NT2/D1 (cell line): ENCODE results near the gene CNKSR3.

ENCODE experiments used
- DNase-seq: peaks from one replicate; pipeline ENCODE4 v3.0.0-alpha.2; 2011; ENCODE audit warnings: low read depth, low spot score
- H3K27me3 ChIP-seq: 2 replicates; pipeline ENCODE4 v1.6.0; 2011; ENCODE audit warnings: mild to moderate bottlenecking; ENCODE audit not compliant: insufficient read length, insufficient read depth
- H3K36me3 ChIP-seq: 2 replicates; pipeline ENCODE4 v1.6.1; 2011; ENCODE audit warnings: mild to moderate bottlenecking, low read length, mixed read lengths; ENCODE audit not compliant: insufficient read depth, insufficient read length
- H3K4me1 ChIP-seq: 2 replicates; pipeline ENCODE4 v1.5.1; 2011; ENCODE audit not compliant: insufficient read depth, insufficient read length
- H3K4me3 ChIP-seq: 2 replicates; pipeline ENCODE4 v1.5.1; 2011; ENCODE audit warnings: low read depth; ENCODE audit not compliant: insufficient read length
- H3K9ac ChIP-seq: 2 replicates; pipeline ENCODE4 v1.6.0; 2011; ENCODE audit warnings: low read depth; ENCODE audit not compliant: insufficient read length
- H3K9me3 ChIP-seq: 2 replicates; pipeline ENCODE4 v1.5.1; 2011; ENCODE audit warnings: mild to moderate bottlenecking, low read length; ENCODE audit not compliant: insufficient read depth
- SUZ12 ChIP-seq: IDR thresholded peaks from 2 replicates; pipeline ENCODE4 v1.6.1; 2011; ENCODE audit not compliant: insufficient read length, insufficient read depth; ENCODE audit errors: extremely low read depth
- YY1 ChIP-seq: IDR thresholded peaks from 2 replicates; pipeline ENCODE4 v1.6.1; 2011; ENCODE audit not compliant: insufficient read length, insufficient read depth
- ZNF274 ChIP-seq: IDR thresholded peaks from 2 replicates; pipeline ENCODE4 v1.6.1; 2011; ENCODE audit warnings: mild to moderate bottlenecking, low read depth, low read length

Gene CNKSR3

DNA sequence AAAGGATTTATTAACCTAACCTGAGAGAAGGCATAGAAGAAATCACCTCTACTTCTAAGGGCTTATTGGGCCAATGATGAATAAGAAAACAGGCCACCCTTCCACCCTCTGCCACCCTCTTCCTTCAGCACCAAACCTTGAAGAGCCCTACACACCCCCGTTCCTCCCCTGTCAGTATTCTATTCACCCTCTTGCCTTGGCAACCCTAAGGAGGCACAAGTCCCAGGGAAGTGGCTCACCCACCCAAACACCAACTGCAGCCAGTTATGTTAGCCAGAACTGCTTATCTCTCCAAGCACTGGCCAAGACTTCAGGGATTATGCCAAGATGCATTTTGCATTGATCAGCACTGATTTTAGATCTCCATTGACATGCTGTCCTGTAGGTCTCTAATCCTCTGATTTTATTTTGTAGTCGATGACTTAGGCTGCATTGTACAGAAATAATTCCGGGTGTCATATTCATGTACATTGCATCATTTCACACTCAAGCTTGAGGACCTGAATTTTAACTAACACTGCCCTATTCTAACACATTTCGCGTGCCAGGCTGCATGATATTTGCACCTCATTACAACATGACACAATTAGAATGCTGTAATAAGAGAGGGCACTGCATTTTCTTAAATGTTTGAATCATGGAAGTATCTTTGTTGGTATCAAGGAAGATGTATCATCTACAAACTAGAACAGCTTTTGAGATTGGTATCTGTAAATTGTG is 15.7 kb downstream of the CNKSR3 start:
- Histone ChIP-seq H3K4me3 (no peak overlapping the region), H3K9ac (no peak overlapping the region), H3K9me3 (no peaks in the 10 kb centered on the region), H3K4me1 (peaks cover 2% of the 10 kb centered on the region), H3K36me3 (peaks cover 6% of the 10 kb centered on the region), H3K27me3 (no peaks in the 10 kb centered on the region)
- TF ChIP-seq ZNF274, result no peak
- no peak for TF ChIP-seq SUZ12
- TF ChIP-seq YY1, result no peak
- no peak for DNase-seq

GRCh38 chr6:154491567-154492470 is 18.7 kb downstream of the CNKSR3 start:
- Histone ChIP-seq H3K9me3 (no peaks in the 10 kb centered on the region), H3K4me1 (peaks cover 2% of the 10 kb centered on the region), H3K4me3 (no peak overlapping the region), H3K36me3 (peaks cover 6% of the 10 kb centered on the region), H3K9ac (no peak overlapping the region), H3K27me3 (no peaks in the 10 kb centered on the region)
- no peak for DNase-seq
- TF ChIP-seq YY1 (no peak), SUZ12 (no peak), ZNF274 (no peak)

DNA sequence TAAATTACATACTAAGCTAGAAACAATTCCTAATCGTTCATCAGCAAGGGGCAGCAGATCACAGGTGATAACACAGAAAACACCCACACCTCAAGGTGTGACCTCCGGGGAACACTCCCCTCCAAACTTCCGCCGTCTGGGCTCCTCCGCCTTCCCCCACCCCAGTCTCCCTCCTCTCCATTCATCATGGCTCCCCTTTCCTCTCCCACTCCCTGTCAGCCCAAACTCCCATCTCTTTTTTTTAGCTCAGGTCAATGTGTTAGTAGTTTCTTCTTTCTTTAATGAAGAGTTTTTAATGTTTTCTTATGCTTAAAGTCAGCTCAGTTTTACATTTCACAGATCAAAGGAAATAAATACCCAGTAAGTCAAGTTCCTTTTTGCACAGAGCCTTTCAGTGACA is 20.7 kb downstream of the CNKSR3 start:
- DNase-seq, result no peak
- H3K36me3 ChIP-seq, result no peaks in the 10 kb centered on the region

DNA sequence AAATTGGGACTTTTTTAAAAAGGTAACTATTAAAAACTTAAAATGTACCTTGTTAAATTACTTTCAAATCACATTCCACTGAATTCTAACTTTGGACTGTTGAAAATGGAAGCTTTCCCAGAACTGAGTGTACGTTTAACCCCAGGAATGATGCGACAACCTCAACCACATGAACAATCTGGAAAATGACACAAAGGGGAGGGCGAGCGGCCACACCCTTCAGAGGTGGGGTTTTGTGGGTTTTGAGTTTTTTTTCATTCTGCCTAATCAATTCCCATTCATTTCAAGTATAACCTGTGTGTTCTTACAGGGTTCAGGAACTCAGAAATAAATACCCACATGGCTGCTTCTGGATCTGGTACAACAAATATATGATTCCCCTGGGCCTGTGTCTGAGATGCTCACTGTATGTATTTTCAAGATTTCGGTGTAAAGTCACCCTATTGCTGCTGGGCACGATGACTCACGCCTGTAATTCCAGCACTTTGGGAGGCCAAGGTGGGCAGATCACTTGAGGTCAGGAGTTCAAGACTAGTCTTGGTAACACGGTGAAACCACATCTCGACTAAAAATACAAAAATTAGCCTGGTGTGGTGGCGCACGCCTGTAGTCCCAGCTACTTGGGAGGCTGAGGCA is 21.6 kb downstream of the CNKSR3 start:
- no peak for DNase-seq
- H3K9me3 ChIP-seq, result no peaks in the 10 kb centered on the region
- no peaks in the 10 kb centered on the region for H3K27me3 ChIP-seq
- TF ChIP-seq SUZ12 (no peak), YY1 (no peak), ZNF274 (no peak)
- H3K4me1 ChIP-seq, result peaks cover 2% of the 10 kb centered on the region
- H3K9ac ChIP-seq, result no peak overlapping the region
- no peak overlapping the region for H3K4me3 ChIP-seq
- no peaks in the 10 kb centered on the region for H3K36me3 ChIP-seq

More for the DNA sequence above, 20.7 kb downstream of the CNKSR3 start:
- Histone ChIP-seq H3K9me3 (no peaks in the 10 kb centered on the region), H3K9ac (no peak overlapping the region), H3K4me1 (peaks cover 2% of the 10 kb centered on the region), H3K27me3 (no peaks in the 10 kb centered on the region), H3K4me3 (no peak overlapping the region)
- TF ChIP-seq YY1 (no peak), SUZ12 (no peak), ZNF274 (no peak)

DNA sequence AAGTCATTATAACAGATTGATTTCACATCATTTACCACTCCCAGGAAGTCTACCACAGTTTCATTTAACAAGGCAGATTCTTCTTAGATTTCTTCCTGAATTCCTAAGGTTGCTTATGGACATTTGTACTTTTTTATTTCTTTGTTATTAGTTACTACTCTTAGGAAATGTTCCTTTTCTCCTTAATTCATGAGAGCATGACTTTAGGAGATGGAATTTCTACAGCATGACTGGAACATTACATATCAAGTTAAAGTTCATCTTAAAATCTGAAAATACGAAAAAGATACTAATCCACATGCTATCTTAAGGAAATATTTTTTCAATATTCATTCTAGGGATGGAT is 22.3 kb downstream of the CNKSR3 start:
- peaks cover 2% of the 10 kb centered on the region for H3K4me1 ChIP-seq
- DNase-seq, result no peak
- H3K9ac ChIP-seq, result no peak overlapping the region

DNA sequence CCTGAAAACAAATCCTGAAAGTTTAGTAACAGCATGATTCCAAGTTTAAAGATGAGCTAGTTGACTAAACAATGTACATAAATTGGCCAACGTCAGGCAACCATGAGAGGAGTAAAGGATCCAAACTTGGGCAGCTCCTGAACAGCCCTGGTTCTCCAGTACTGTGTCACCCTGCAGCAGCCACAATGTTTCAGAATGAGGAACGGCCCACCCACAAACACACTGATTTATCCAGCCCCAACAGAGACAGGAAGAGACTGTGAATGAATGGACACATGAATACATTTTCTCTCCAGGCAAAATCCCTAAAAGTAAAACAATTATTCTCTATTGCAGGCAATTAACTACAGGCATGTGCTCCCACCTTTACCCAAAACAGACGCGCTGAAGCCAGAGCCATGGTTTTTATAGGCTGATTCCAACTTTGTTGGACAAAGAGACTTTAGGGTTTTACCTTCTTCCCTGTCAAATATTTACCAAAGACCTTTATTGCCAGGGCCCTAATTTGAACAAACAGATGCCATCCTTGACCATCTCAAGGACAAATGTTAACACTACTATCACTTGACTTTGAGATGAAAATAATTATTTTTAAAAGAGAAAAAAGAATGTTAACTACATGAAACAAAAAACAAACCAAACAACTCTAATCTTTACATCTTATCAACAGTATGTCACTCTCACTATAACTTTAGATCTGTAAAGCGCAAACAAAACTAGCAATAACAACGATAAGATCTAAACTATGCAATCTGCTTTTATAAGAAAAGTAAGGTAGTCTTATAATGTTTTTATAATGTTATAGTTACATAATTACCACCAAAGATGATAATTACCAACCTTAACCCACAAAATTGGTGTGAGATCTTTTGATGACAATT is 22.9 kb downstream of the CNKSR3 start:
- no peak overlapping the region for H3K9ac ChIP-seq

More for the DNA sequence above, 22.3 kb downstream of the CNKSR3 start:
- TF ChIP-seq SUZ12, result no peak
- TF ChIP-seq ZNF274, result no peak
- Histone ChIP-seq H3K36me3 (no peaks in the 10 kb centered on the region), H3K9me3 (no peaks in the 10 kb centered on the region), H3K4me3 (no peak overlapping the region), H3K27me3 (no peaks in the 10 kb centered on the region)

More for the DNA sequence above, 22.9 kb downstream of the CNKSR3 start:
- Histone ChIP-seq H3K4me3 (no peak overlapping the region), H3K36me3 (no peaks in the 10 kb centered on the region), H3K27me3 (no peaks in the 10 kb centered on the region), H3K9me3 (no peaks in the 10 kb centered on the region), H3K4me1 (peaks cover 2% of the 10 kb centered on the region)
- DNase-seq, result no peak
- TF ChIP-seq SUZ12 (no peak), YY1 (no peak), ZNF274 (no peak)
